Stimulated activated CD4-positive, alpha-beta T cell treated with anti-CD3 and anti-CD28 coated beads, Interleukin-15, amount 100 ng/mL, for 1 hour (primary cell): Measurements from ENCODE around the gene USP33.
"Not testable (repeated sequence)": the region's sequence is repeated elsewhere in the genome, so short reads cannot be mapped to it uniquely, and the experiment has no call there.

Source experiments
- DNase-seq, 2 donors: peaks; one replicate each; pipeline ENCODE4 v3.0.0-alpha.2; 2020; ENCODE audit warnings: low read depth in 1 of 2, low spot score in 1 of 2

The USP33 gene

GRCh38 chr1:77673030-77673429, 86.6 kb downstream of the USP33 start:
- DNase-seq: no peak

DNA sequence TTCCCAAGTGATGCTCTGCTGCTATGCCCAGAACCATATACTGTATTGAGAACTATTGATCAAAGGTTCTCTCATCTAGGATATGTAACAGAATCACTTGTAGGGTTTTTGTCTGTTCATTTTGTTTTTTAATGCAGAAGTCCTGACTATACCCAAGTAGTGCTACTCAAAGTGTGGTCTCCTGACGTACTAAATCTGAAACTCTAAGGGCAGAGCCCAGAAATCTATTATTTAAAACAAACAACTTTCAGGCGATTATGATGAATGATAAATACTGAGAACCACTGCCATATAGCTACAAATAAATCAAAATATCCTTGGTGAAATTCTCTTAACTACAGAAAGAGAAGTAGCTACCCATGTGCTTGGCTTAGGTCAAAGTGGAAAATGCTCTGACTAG, 87.3 kb downstream of the USP33 start:
- no peak for DNase-seq

- no peak for DNase-seq
These were observed 87.8 kb downstream of the USP33 start for GRCh38 chr1:77671836-77672235.

GRCh38 chr1:77670330-77670729, 89.3 kb downstream of the USP33 start:
- DNase-seq: no peak

- DNase-seq: no peak
These were observed 90.7 kb downstream of the USP33 start for GRCh38 chr1:77668924-77669449.

DNA sequence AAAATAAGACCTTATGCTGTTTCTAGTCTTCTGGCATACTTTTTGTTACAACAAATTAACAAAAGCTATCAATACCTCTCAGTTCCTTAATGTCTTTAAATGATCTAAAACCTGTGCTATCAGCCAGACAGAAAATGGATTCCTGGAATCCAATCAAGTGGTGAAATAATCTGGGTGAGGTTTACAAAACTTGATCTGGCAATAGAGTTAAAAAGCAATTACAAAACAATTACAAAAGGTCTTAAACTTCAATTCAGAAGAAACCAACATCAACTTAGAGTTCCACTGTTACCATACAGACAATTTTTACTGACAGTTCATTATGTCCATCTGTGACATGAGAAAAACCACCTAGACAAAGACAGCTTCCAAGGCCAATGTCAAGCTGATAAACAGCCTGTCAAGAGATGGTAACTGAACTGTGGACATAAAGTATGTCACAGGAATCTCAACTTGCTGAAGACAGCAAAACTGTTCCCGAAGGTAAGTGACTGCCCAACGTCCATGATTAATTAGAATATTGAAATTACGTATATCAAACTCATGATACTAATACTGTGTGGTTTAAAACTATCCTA, 94.6 kb downstream of the USP33 start:
- no peak for DNase-seq

DNA sequence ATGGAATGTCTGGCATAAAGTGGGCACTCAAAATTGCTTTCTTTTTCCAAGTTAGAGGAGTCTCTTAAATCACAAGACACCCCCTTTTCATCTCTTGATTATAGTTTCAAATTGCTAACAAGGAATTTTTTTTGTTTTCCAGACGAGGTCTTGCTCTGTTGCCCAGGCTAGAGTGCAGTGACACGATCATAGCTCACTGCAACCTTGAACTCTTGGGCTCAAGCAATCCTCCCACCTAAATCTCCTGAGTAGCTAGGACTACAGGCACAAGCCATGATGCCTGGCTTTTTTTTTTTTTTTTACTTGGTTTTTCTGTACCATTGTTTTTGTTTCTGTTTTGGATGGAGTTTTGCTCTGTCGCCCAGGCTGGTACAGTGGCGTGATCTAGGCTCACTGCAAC, 98.0 kb downstream of the USP33 start:
- DNase-seq: no peak

DNA sequence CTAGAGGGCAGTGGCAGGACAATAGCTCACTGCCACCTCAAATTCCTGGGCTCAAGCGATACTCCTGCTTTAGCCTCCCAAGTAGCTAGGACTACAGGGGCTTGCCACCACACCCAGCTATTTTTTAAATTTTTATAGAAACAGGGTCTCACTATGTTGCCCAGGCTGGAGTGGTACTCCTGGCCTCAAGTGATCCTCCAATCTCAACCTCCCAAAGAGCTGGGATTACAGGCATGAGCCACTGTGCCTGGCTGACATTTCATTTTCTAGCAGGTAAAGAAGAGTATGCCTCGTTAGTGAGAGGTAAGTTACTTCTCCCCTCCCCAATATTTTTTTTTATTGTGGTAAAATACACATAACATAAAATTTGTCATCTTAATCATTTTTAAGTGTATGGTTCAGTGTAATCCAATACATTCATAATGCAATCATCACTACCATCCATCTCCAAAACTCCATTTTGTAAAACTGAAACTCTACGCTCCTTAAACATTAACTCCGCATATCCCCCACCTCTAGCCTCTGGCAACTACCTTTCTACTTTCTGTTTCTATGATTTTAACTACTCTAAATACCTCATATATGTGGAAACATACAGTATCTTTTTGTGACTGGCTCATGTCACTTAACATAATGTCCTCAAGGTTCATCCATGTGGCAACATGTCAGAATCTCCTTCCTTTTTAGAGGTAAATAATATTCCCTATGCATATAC, 99.6 kb downstream of the USP33 start:
- DNase-seq: no peak

- no peak for DNase-seq
These were observed 101.4 kb downstream of the USP33 start for GRCh38 chr1:77658271-77658670.

DNA sequence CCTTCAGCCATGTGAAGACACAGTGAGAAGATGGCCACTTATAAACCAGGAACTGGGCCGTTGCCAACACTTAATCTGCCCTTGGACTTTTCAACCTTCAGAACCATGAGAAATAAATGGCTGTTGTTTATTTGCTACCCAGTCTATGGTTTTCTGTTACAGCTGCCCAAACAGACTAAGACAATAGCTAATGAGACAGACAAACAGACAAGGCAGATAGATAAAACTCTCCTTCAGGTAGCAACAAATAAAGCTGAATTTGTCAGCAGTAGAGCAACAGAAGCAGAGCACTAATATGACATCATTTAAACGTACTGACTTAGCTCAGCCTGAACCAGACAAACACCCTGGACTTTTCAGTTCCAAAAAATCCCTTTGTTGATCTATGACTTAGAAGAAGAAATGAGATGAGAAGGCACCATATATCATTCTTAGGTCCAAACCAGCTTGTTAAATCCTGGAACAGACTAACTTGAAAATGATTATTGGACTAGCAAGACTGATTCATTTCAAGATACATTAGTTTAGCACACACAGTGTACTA, 104.1 kb downstream of the USP33 start:
- DNase-seq: no peak

- DNase-seq: no peak
These were observed 106.6 kb downstream of the USP33 start for GRCh38 chr1:77652970-77653516.

- DNase-seq: no peak
These were observed 107.4 kb downstream of the USP33 start for GRCh38 chr1:77652268-77652667.

GRCh38 chr1:77649127-77649526, 110.5 kb downstream of the USP33 start:
- DNase-seq: no peak

DNA sequence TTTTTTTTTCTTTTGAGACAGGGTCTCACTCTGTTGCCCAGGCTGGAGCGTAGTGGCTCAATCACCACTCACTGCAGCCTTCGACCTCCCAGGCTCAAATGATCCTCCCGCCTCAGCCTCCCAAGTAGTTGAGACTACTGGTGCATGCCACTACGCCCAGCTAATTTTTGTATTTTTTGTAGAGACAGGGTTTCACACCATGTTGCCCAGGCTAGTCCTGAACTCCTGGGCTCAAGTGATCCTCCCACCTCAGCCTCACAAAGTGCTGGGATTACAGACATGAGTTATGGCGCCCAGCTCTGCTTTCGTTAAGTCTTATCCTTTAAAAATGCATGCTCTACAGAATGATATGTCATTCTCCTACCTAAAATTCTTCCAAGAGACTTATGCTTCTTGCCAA, 113.4 kb downstream of the USP33 start:
- DNase-seq: not testable (repeated sequence)
